ENCODE results near the gene RXFP2.

- TF ChIP-seq CTCF (IDR thresholded peaks at IDR 0.05) (no peak), EP300 (IDR thresholded peaks at IDR 0.05) (peak in 1 of 2 donors; percentile 62), POLR2A (IDR thresholded peaks at IDR 0.05) (no peak)
Observed at GRCh38 chr13:31794452-31794851, 55.1 kb downstream of the RXFP2 start.
